GM23248 (cell line): ENCODE results near the gene SYNDIG1.

Source experiments
- EZH2 ChIP-seq: fragments of 200-600 bp; sonication (generic); IDR thresholded peaks from 2 replicates; pipeline ENCODE4 v1.6.1; 2018; ENCODE audit warnings: antibody characterized with exemption, mild to moderate bottlenecking; ENCODE audit not compliant: insufficient read depth, poor library complexity, severe bottlenecking
- EZH2phosphoT487 ChIP-seq: fragments of 200-600 bp; sonication (generic); IDR thresholded peaks from 2 replicates; pipeline ENCODE4 v1.6.1; 2018; ENCODE audit warnings: antibody characterized with exemption, moderate library complexity, mild to moderate bottlenecking, low read depth; ENCODE audit not compliant: insufficient read depth

GRCh38 chr20:24498641-24499040 is 29.2 kb downstream of the SYNDIG1 start:
- no peak for TF ChIP-seq EZH2
- TF ChIP-seq EZH2phosphoT487, result no peak
